ENCODE data around the gene ECE1.
"Not testable (repeated sequence)": the region's sequence is repeated elsewhere in the genome, so short reads cannot be mapped to it uniquely, and the experiment has no call there.

- TF ChIP-seq CTCF, POLR2A (IDR thresholded peaks at IDR 0.05): not testable (repeated sequence)
These were observed 89.0 kb downstream of the ECE1 start for GRCh38 chr1:21201238-21201637.
